Loucy (cell line): ENCODE results near the gene SMURF1.

Experiments
- CTCF ChIP-seq: fragments of 200-600 bp; sonication (generic); conservative IDR thresholded peaks from 2 replicates; pipeline ENCODE4 v1.5.1; 2014; ENCODE audit warnings: mild to moderate bottlenecking, antibody characterized with exemption, low read length
- EZH2phosphoT487 ChIP-seq: fragments of 200-600 bp; IDR thresholded peaks from 2 replicates; pipeline ENCODE4 v1.6.1; 2018; ENCODE audit warnings: antibody characterized with exemption, mild to moderate bottlenecking, moderate library complexity, borderline replicate concordance

GRCh38 chr7:98990356-98990755 lies 153.6 kb downstream of the SMURF1 start:
- TF ChIP-seq CTCF = no peak
- TF ChIP-seq EZH2phosphoT487 = no peak
